HEK293T (cell line): ENCODE measurements around the gene HARBI1.

Experiments used
- CTCF ChIA-PET: fragments of 350-600 bp; formaldehyde crosslinking; extraction: SDS; loops from one replicate; lab custom pipeline; 2021; ENCODE audit warnings: antibody characterized with exemption, inconsistent platforms; lab: Yijun Ruan, JAX
- POLR2A ChIA-PET: fragments of 350-600 bp; formaldehyde crosslinking; extraction: SDS; loops from one replicate; lab custom pipeline; 2020; ENCODE audit warnings: antibody characterized with exemption, inconsistent platforms; lab: Yijun Ruan, JAX
- DNase-seq: peaks from one replicate; pipeline ENCODE4 v3.0.0; 2012; ENCODE audit warnings: mixed read lengths; ENCODE audit errors: extremely low spot score
- ARNT ChIP-seq: fragments of 450-650 bp; IDR thresholded peaks from 2 replicates; pipeline ENCODE4 v1.6.1; 2017; ENCODE audit warnings: mild to moderate bottlenecking
- BHLHE40 ChIP-seq: fragments of 450-650 bp; IDR thresholded peaks from 2 replicates; pipeline ENCODE4 v1.6.1; 2016; ENCODE audit warnings: mild to moderate bottlenecking, moderate library complexity, borderline replicate concordance
- CTBP1 ChIP-seq: fragments of 450-650 bp; IDR thresholded peaks from 2 replicates; pipeline ENCODE4 v1.6.1; 2016; ENCODE audit warnings: borderline replicate concordance
- ELF4 ChIP-seq: fragments of 450-650 bp; IDR thresholded peaks from 2 replicates; pipeline ENCODE4 v1.6.1; 2017; ENCODE audit warnings: antibody characterized with exemption
- FOXA1 ChIP-seq: fragments of 450-650 bp; IDR thresholded peaks from 2 replicates; pipeline ENCODE4 v1.6.1; 2016; ENCODE audit warnings: mild to moderate bottlenecking
- FOXK2 ChIP-seq: fragments of 450-650 bp; IDR thresholded peaks from 2 replicates; pipeline ENCODE4 v1.6.1; 2016; ENCODE audit warnings: mild to moderate bottlenecking
- FOXM1 ChIP-seq: fragments of 450-650 bp; IDR thresholded peaks from 2 replicates; pipeline ENCODE4 v1.6.1; 2017; ENCODE audit warnings: mild to moderate bottlenecking, borderline replicate concordance
- HDGF ChIP-seq: fragments of 450-650 bp; IDR thresholded peaks from 2 replicates; pipeline ENCODE4 v1.6.1; 2017; ENCODE audit warnings: antibody characterized with exemption, borderline replicate concordance
- L3MBTL2 ChIP-seq: fragments of 450-650 bp; conservative IDR thresholded peaks from 2 replicates; pipeline ENCODE4 v1.6.1; 2016; ENCODE audit warnings: mild to moderate bottlenecking
- LEF1 ChIP-seq: fragments of 450-650 bp; IDR thresholded peaks from 2 replicates; pipeline ENCODE4 v1.6.1; 2017; ENCODE audit warnings: mild to moderate bottlenecking, borderline replicate concordance
- NFRKB ChIP-seq: fragments of 450-650 bp; IDR thresholded peaks from 2 replicates; pipeline ENCODE4 v1.6.1; 2016; ENCODE audit warnings: mild to moderate bottlenecking, moderate library complexity
- SP1 ChIP-seq: fragments of 450-650 bp; IDR thresholded peaks from 2 replicates; pipeline ENCODE4 v1.6.1; 2017
- SUZ12 ChIP-seq: fragments of 450-650 bp; IDR thresholded peaks from 2 replicates; pipeline ENCODE4 v1.6.1; 2016; ENCODE audit warnings: mild to moderate bottlenecking
- TARDBP ChIP-seq: fragments of 450-650 bp; IDR thresholded peaks from 2 replicates; pipeline ENCODE4 v1.6.1; 2016
- ZNF384 ChIP-seq: fragments of 450-650 bp; IDR thresholded peaks from 2 replicates; pipeline ENCODE4 v1.6.1; 2016
- TF ChIP-seq, protein P1 (sequence below): fragments of 450-650 bp; IDR thresholded peaks from 2 replicates; pipeline ENCODE4 v1.6.1; 2016

Gene HARBI1

DNA sequence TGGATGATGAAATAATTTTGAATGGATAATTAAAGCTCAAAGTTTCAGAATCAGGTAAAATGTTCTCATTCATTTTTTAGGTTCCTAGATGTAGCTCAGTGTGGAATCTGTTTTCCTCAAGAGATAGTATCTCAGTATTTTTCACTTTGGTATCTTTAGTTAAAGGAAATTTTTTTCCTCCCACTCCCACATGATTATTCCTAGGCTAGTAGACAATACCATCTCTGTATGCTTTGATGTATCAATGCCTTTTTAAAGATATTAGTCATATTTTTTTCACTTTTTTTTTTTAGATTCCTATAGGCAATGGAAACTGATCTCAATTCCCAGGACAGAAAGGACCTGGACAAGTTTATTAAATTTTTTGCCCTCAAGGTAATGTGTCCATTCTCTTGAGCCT is 27.0 kb upstream of the HARBI1 start:
- CTCF ChIA-PET, result no interaction called here
- POLR2A ChIA-PET, result no interaction called here
- DNase-seq, result no peak
- TF ChIP-seq LEF1 (no peak), SP1 (no peak), FOXK2 (no peak), NFRKB (no peak), L3MBTL2 (no peak), ARNT (no peak), HDGF (no peak), CTBP1 (no peak), FOXA1 (no peak), SUZ12 (no peak), ZNF384 (no peak), ELF4 (no peak), BHLHE40 (no peak), TARDBP (no peak), FOXM1 (no peak)
- TF ChIP-seq, protein P1, sequence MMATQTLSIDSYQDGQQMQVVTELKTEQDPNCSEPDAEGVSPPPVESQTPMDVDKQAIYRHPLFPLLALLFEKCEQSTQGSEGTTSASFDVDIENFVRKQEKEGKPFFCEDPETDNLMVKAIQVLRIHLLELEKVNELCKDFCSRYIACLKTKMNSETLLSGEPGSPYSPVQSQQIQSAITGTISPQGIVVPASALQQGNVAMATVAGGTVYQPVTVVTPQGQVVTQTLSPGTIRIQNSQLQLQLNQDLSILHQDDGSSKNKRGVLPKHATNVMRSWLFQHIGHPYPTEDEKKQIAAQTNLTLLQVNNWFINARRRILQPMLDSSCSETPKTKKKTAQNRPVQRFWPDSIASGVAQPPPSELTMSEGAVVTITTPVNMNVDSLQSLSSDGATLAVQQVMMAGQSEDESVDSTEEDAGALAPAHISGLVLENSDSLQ, result no peak

DNA sequence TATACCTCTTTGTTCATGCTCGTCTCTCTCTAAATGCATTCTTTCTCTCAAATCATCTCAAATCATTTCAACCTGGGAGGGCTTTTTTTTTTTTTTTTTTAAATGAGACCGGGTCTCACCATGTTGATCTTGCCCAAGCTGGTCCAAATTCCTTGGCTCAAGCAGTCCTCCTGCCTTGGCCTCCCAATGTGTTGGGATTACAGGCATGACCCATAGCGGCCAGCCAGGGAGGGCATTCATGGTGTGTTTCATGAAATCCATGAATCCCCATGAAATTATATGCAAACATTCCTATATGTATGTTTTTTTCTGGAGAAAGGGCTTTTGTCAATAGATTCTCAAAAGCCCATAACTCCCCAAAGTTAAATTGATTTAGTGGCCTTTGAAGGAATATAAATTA is 26.5 kb upstream of the HARBI1 start:
- TF ChIP-seq CTBP1 (no peak), ELF4 (no peak), L3MBTL2 (no peak), FOXM1 (no peak), ZNF384 (no peak), HDGF (no peak), NFRKB (no peak), SUZ12 (no peak), FOXK2 (no peak), LEF1 (no peak), SP1 (no peak), TARDBP (no peak)
- TF ChIP-seq, protein P1, result no peak
- DNase-seq, result no peak
- ChIA-PET CTCF (no interaction called here), POLR2A (no interaction called here)

DNA sequence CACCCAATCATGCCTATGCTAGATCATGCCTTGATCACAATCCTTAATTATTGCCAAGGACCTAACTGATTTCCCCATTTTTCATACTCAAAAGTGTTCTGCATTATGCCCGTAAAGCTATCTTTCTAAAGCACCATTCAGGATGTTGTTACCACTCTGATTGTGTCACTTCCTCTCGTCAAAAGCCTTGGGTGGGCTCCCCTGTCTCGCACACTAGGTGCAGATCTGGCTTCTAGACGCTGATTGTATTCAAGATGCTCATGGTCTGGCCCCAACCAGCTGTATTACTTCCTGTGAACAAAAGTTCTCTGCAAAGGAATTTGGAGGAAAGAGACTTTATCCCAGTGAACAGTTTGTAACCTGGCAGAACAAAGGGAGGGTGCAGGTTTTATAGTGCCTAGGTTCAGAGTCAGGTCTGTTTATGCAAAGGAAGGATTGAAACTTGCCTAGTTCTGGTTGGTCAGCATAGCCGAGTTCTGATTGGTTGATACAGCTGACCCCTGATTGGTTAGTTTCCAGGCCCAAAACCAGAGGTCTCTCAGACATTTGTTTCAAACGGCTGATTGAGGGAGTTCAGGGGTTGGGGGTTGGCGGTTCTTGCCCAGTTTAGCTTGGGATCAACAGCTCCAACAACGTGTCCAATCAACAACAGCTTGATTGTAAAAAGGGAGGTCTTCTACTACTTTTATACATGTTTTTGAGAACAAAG is 25.8 kb upstream of the HARBI1 start:
- TF ChIP-seq FOXM1, result no peak
- TF ChIP-seq FOXA1, result no peak
- no peak for TF ChIP-seq ARNT
- no peak for TF ChIP-seq LEF1
- no peak for TF ChIP-seq SP1
- no peak for TF ChIP-seq SUZ12
- no peak for TF ChIP-seq BHLHE40
- TF ChIP-seq ELF4, result no peak
- TF ChIP-seq HDGF, result no peak
- TF ChIP-seq NFRKB, result no peak
- TF ChIP-seq, protein P1, result no peak
- CTCF ChIA-PET, result no interaction called here

DNA sequence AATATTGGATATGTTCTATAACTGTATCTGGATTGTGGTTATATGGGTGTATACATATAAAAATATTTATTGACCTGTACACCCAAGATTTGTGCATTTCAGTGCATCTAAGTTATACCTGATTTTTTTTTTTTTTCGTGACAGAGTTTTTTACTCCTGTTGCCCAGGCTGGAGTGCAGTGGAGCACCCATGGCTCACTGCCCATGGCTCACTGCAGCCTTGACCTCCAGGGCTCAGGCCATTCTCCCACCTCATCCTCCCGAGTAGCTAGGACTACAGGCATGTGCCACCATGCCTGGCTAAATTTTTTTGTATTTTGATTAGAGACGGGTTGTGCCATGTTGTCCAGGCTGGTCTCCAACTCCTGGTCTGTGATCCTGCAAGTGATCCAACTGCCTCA is 24.6 kb upstream of the HARBI1 start:
- DNase-seq, result no peak
- no peak for TF ChIP-seq HDGF
- TF ChIP-seq FOXK2, result no peak
- TF ChIP-seq ZNF384, result no peak
- TF ChIP-seq ARNT, result no peak
- no peak for TF ChIP-seq NFRKB
- no peak for TF ChIP-seq SUZ12
- no peak for TF ChIP-seq L3MBTL2
- TF ChIP-seq TARDBP, result no peak
- TF ChIP-seq, protein P1, result no peak
- TF ChIP-seq FOXM1, result no peak
- TF ChIP-seq LEF1, result no peak
- no peak for TF ChIP-seq SP1
- no peak for TF ChIP-seq BHLHE40
- no peak for TF ChIP-seq FOXA1
- no peak for TF ChIP-seq ELF4
- TF ChIP-seq CTBP1, result no peak
- ChIA-PET POLR2A (no interaction called here), CTCF (no interaction called here)

More for the DNA sequence above, 25.8 kb upstream of the HARBI1 start:
- POLR2A ChIA-PET, result no interaction called here
- no peak for DNase-seq

DNA sequence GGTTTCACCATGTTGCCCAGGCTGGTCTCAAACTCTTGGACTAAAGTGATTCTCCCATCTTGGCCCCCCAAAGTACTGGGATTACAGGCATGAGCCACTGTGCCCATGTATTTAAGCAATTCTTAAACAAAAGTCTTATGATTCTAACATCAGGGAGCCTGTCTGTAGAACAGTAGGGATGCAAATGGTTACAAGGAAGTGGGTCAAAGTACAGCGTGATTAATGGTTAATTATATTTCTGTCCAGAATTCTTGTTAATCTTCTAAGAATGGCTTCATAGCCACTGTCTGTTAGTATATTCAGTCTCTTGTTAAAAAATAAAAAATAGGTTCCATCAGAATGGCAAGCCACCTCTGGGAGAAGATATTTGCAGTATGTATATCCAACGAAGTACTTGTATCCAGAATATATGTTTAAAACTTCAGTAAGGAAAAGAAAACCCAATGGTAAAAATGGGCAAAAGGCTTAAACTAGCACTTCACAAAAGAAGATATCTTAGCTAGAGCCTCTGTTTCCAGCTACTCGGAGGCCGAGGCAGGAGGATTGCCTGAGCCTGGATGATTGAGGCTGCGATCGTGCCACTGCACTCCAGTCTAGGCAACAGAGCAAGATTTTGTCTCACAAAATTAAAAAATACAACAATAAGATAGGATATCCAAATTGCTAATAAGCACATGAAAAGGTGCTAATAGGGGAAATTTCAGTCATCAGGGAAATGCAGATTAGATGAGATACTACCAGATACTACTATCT is 23.2 kb upstream of the HARBI1 start:
- TF ChIP-seq L3MBTL2, result no peak
- TF ChIP-seq HDGF, result no peak
- TF ChIP-seq FOXM1, result no peak
- no peak for TF ChIP-seq FOXK2
- ChIA-PET CTCF (interaction anchor here (0.6 kb wide), 1 partner anchor 111 kb away, joined by 4 read pairs; no protein-coding TSS in a partner anchor), POLR2A (no interaction called here)
- no peak for DNase-seq
